ENCODE data around the gene EGR2. TPM values are rescaled to one million over a fixed set of nuclear protein-coding genes. Genes with fewer than 3 reads are reported as not detected.

The EGR2 gene
- total RNA-seq, 1 experiment from 2014 or later: 0.92 TPM

DNA sequence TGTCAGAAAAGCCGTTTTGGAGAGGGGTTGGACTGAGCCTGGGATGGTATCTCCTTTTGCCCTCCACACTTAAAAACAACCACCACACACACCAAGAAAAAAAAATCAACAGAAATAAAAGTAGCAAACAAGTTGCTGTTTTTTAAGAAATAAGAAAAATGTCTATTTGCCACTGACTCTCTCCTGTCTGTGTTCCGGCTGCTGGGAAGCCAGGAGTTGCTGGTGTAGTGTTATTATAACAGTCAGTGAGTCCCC, 163 bp downstream of the EGR2 start:
- peaks cover 92% of the 10 kb centered on the region for H3K27me3 Mint-ChIP-seq (ENCODE audit: low read depth)

More for the DNA sequence above, 163 bp downstream of the EGR2 start:
- CTCF ChIA-PET: interaction anchor here (1.2 to 5.9 kb wide), 7 partner anchors 10 to 904 kb away, joined by 3 to 99 read pairs (median 3); partner anchors contain the start of gene ADO
- Mint-ChIP-seq H3K9me3 (no peaks in the 10 kb centered on the region), H3K36me3 (no peaks in the 10 kb centered on the region), H3K4me3 (peak overlapping the region; percentile 95), H3K4me1 (peaks cover 30% of the 10 kb centered on the region), H3K27ac (no peak overlapping the region)
- ATAC-seq (no peak), DNase-seq (ENCODE audit: low spot score) (no peak)
- POLR2A ChIA-PET: interaction anchor here (1.5 to 3.4 kb wide), 2 partner anchors 11 to 13 kb away, joined by 6 to 28 read pairs; partner anchors contain the start of gene ADO
- TF ChIP-seq, protein P1, sequence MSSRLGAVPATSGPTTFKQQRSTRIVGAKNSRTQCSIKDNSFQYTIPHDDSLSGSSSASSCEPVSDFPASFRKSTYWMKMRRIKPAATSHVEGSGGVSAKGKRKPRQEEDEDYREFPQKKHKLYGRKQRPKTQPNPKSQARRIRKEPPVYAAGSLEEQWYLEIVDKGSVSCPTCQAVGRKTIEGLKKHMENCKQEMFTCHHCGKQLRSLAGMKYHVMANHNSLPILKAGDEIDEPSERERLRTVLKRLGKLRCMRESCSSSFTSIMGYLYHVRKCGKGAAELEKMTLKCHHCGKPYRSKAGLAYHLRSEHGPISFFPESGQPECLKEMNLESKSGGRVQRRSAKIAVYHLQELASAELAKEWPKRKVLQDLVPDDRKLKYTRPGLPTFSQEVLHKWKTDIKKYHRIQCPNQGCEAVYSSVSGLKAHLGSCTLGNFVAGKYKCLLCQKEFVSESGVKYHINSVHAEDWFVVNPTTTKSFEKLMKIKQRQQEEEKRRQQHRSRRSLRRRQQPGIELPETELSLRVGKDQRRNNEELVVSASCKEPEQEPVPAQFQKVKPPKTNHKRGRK (CRISPR knock-in tag; IDR thresholded peaks at IDR 0.05; ENCODE audit: borderline replicate concordance): no peak
- TF ChIP-seq NFATC4 (CRISPR knock-in tag; IDR thresholded peaks at IDR 0.05): no peak
- no peak for TF ChIP-seq ZNF138 (CRISPR knock-in tag; conservative IDR thresholded peaks at IDR 0.05)
- TF ChIP-seq, protein P2, sequence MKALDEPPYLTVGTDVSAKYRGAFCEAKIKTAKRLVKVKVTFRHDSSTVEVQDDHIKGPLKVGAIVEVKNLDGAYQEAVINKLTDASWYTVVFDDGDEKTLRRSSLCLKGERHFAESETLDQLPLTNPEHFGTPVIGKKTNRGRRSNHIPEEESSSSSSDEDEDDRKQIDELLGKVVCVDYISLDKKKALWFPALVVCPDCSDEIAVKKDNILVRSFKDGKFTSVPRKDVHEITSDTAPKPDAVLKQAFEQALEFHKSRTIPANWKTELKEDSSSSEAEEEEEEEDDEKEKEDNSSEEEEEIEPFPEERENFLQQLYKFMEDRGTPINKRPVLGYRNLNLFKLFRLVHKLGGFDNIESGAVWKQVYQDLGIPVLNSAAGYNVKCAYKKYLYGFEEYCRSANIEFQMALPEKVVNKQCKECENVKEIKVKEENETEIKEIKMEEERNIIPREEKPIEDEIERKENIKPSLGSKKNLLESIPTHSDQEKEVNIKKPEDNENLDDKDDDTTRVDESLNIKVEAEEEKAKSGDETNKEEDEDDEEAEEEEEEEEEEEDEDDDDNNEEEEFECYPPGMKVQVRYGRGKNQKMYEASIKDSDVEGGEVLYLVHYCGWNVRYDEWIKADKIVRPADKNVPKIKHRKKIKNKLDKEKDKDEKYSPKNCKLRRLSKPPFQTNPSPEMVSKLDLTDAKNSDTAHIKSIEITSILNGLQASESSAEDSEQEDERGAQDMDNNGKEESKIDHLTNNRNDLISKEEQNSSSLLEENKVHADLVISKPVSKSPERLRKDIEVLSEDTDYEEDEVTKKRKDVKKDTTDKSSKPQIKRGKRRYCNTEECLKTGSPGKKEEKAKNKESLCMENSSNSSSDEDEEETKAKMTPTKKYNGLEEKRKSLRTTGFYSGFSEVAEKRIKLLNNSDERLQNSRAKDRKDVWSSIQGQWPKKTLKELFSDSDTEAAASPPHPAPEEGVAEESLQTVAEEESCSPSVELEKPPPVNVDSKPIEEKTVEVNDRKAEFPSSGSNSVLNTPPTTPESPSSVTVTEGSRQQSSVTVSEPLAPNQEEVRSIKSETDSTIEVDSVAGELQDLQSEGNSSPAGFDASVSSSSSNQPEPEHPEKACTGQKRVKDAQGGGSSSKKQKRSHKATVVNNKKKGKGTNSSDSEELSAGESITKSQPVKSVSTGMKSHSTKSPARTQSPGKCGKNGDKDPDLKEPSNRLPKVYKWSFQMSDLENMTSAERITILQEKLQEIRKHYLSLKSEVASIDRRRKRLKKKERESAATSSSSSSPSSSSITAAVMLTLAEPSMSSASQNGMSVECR (CRISPR knock-in tag; IDR thresholded peaks at IDR 0.05; ENCODE audit: borderline replicate concordance): no peak
- no peak for TF ChIP-seq SP1 (CRISPR knock-in tag; conservative IDR thresholded peaks at IDR 0.05)
- no peak for TF ChIP-seq SOX15 (CRISPR knock-in tag; IDR thresholded peaks at IDR 0.05)
- no peak for TF ChIP-seq RELA (CRISPR knock-in tag; IDR thresholded peaks at IDR 0.05; ENCODE audit: borderline replicate concordance)
- TF ChIP-seq, protein P3, sequence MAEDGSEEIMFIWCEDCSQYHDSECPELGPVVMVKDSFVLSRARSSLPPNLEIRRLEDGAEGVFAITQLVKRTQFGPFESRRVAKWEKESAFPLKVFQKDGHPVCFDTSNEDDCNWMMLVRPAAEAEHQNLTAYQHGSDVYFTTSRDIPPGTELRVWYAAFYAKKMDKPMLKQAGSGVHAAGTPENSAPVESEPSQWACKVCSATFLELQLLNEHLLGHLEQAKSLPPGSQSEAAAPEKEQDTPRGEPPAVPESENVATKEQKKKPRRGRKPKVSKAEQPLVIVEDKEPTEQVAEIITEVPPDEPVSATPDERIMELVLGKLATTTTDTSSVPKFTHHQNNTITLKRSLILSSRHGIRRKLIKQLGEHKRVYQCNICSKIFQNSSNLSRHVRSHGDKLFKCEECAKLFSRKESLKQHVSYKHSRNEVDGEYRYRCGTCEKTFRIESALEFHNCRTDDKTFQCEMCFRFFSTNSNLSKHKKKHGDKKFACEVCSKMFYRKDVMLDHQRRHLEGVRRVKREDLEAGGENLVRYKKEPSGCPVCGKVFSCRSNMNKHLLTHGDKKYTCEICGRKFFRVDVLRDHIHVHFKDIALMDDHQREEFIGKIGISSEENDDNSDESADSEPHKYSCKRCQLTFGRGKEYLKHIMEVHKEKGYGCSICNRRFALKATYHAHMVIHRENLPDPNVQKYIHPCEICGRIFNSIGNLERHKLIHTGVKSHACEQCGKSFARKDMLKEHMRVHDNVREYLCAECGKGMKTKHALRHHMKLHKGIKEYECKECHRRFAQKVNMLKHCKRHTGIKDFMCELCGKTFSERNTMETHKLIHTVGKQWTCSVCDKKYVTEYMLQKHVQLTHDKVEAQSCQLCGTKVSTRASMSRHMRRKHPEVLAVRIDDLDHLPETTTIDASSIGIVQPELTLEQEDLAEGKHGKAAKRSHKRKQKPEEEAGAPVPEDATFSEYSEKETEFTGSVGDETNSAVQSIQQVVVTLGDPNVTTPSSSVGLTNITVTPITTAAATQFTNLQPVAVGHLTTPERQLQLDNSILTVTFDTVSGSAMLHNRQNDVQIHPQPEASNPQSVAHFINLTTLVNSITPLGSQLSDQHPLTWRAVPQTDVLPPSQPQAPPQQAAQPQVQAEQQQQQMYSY (CRISPR knock-in tag; IDR thresholded peaks at IDR 0.05): no peak
- no peak for TF ChIP-seq ZNF317 (CRISPR knock-in tag; IDR thresholded peaks at IDR 0.05; ENCODE audit: borderline replicate concordance, low read depth)
- TF ChIP-seq PRRX2 (CRISPR knock-in tag; IDR thresholded peaks at IDR 0.05): no peak
- no peak for TF ChIP-seq TP53 (CRISPR knock-in tag; IDR thresholded peaks at IDR 0.05)
- TF ChIP-seq, protein P4, sequence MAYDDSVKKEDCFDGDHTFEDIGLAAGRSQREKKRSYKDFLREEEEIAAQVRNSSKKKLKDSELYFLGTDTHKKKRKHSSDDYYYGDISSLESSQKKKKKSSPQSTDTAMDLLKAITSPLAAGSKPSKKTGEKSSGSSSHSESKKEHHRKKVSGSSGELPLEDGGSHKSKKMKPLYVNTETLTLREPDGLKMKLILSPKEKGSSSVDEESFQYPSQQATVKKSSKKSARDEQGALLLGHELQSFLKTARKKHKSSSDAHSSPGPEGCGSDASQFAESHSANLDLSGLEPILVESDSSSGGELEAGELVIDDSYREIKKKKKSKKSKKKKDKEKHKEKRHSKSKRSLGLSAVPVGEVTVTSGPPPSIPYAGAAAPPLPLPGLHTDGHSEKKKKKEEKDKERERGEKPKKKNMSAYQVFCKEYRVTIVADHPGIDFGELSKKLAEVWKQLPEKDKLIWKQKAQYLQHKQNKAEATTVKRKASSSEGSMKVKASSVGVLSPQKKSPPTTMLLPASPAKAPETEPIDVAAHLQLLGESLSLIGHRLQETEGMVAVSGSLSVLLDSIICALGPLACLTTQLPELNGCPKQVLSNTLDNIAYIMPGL (CRISPR knock-in tag; IDR thresholded peaks at IDR 0.05): no peak
- no peak for TF ChIP-seq ETV6 (CRISPR knock-in tag; IDR thresholded peaks at IDR 0.05)
